ACC112 (cell line): Measurements from ENCODE around the gene AADACL4.

Experiments
- H2AFZ ChIP-seq: fragments of 200-600 bp; sonication (generic); one replicate; pipeline ENCODE4 v1.6.0; 2017; ENCODE audit warnings: antibody characterized with exemption, low read length; ENCODE audit not compliant: unreplicated experiment
- H3K27ac ChIP-seq: fragments of 200-600 bp; sonication (generic); 2 replicates; pipeline ENCODE4 v1.5.1; 2014; ENCODE audit warnings: low read depth, mild to moderate bottlenecking, antibody characterized with exemption, low read length, moderate library complexity
- H3K27me3 ChIP-seq: fragments of 200-600 bp; sonication (generic); 2 replicates; pipeline ENCODE4 v1.6.1; 2014; ENCODE audit warnings: mild to moderate bottlenecking, antibody characterized with exemption, low read length, moderate library complexity, mixed read lengths; ENCODE audit not compliant: insufficient read depth
- H3K36me3 ChIP-seq: fragments of 200-600 bp; sonication (generic); 2 replicates; pipeline ENCODE4 v1.6.1; 2016; ENCODE audit warnings: mild to moderate bottlenecking, antibody characterized with exemption, low read length, moderate library complexity, mixed read lengths; ENCODE audit not compliant: insufficient read depth
- H3K4me1 ChIP-seq: fragments of 200-600 bp; sonication (generic); one replicate; pipeline ENCODE4 v1.6.1; 2016; ENCODE audit warnings: low read length, mixed read lengths; ENCODE audit not compliant: insufficient read depth, unreplicated experiment, control insufficient read depth
- H3K4me3 ChIP-seq: fragments of 200-600 bp; sonication (generic); 2 replicates; pipeline ENCODE4 v1.5.1; 2014; ENCODE audit warnings: mild to moderate bottlenecking, low read depth, low read length
- H3K79me2 ChIP-seq: fragments of 200-600 bp; sonication (generic); one replicate; pipeline ENCODE4 v1.6.0; 2016; ENCODE audit warnings: low read length; ENCODE audit not compliant: control insufficient read depth, unreplicated experiment, insufficient read depth

Gene AADACL4

DNA sequence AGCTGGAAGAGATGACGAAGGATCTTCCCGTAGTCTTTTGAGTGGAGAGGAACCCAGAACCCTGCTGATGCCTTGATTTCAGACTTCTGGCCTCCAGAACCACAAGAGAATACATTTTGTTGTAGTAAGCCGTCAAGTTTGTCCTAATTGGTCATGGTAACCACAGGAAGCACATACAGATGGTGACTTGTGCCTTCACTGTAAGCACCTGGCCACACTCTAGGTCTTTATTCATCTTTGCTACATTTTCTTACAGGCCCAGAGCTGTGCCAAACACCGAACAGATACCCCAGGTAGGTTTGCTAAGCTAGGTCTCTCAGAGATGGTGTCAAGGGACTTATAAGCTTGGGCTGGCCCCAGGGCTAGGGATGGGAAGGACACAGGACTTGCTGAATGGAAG is 30.7 kb upstream of the AADACL4 start:
- Histone ChIP-seq H3K36me3 (no peaks in the 10 kb centered on the region), H3K27me3 (no peaks in the 10 kb centered on the region), H3K79me2 (no peaks in the 10 kb centered on the region), H3K4me3 (no peak overlapping the region), H2AFZ (no peak overlapping the region), H3K27ac (no peak overlapping the region), H3K4me1 (peaks cover 17% of the 10 kb centered on the region)

DNA sequence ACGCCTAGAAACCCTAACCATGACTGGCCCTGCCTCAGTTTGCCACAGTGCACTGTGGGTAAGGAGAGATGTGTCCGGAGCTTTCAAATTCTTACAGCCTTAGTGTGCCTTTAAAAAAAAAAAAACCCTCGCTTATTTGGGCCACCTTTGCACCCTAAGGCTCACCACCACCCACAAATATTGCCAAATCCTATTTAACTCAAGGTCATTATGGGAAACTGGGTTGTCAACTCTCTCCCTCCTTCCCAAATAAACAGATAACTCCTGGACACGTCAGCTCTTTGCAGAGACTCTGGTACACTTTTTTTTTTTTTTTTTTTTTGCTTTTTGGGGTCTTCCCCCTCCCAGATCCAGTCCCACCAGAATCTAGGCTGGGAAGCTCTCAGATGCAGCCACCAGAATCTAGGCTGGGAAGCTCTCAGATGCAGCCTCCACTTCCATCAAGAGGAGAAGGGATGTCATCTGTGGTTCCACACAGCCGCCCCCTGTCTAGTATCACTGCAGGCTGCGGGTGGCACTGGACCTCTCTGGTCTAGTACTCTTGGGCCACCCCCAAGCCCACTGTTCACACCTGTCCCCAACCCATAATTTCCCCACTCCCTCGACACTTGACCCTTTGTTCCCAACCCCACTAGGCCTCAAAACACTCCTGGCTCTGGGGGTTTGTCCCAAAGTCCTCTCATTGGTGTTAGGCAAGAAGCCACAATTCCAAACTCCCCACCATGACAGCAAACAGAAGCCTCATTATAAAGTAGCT is 29.3 kb upstream of the AADACL4 start:
- H3K27ac ChIP-seq = no peak overlapping the region
- no peaks in the 10 kb centered on the region for H3K36me3 ChIP-seq
- H2AFZ ChIP-seq = no peak overlapping the region
- H3K4me1 ChIP-seq = peaks cover 21% of the 10 kb centered on the region
- H3K27me3 ChIP-seq = no peaks in the 10 kb centered on the region
- peak overlapping the region; percentile 83; the same call in 1 of the 2 replicates for H3K4me3 ChIP-seq
- no peaks in the 10 kb centered on the region for H3K79me2 ChIP-seq

DNA sequence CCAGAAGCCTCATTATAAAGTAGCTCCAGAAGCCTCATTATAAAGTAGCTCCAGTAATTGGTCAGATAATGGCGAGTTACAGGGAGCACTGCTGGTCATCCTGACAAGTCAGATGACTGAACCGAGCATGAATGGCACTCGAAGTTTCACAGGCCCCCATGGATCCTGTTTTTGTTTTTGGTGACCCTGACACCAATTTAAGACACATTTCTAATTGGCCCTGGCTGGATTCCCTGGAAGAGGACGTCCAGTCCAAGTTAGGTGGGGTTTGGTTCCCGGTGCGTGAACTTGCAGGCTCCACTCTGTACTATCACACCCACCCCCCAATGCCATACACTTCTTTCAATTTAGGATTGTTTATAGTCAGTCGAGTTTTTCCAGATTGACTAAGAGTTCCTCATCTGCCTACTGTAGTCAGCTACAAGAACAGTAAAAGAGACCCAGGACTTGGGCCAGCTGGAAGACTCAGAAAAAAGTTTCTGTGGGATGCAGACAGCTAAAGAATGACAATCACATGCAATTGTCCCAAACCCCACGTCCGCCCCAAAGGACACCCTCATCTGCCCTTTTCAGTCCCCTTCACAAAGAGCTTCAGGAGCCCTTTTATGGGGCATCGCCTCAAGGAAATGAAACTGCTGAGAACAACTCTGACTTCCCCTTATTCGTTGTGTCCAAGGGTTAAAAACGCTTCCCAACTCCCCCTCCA is 28.6 kb upstream of the AADACL4 start:
- H3K4me3 ChIP-seq = peak overlapping the region; percentile 83
- H3K27me3 ChIP-seq = no peaks in the 10 kb centered on the region
- no peaks in the 10 kb centered on the region for H3K36me3 ChIP-seq
- peak overlapping the region; percentile 23; the same call in 1 of the 2 replicates for H3K27ac ChIP-seq
- H2AFZ ChIP-seq = no peak overlapping the region
- H3K4me1 ChIP-seq = peaks cover 26% of the 10 kb centered on the region
- H3K79me2 ChIP-seq = no peaks in the 10 kb centered on the region

DNA sequence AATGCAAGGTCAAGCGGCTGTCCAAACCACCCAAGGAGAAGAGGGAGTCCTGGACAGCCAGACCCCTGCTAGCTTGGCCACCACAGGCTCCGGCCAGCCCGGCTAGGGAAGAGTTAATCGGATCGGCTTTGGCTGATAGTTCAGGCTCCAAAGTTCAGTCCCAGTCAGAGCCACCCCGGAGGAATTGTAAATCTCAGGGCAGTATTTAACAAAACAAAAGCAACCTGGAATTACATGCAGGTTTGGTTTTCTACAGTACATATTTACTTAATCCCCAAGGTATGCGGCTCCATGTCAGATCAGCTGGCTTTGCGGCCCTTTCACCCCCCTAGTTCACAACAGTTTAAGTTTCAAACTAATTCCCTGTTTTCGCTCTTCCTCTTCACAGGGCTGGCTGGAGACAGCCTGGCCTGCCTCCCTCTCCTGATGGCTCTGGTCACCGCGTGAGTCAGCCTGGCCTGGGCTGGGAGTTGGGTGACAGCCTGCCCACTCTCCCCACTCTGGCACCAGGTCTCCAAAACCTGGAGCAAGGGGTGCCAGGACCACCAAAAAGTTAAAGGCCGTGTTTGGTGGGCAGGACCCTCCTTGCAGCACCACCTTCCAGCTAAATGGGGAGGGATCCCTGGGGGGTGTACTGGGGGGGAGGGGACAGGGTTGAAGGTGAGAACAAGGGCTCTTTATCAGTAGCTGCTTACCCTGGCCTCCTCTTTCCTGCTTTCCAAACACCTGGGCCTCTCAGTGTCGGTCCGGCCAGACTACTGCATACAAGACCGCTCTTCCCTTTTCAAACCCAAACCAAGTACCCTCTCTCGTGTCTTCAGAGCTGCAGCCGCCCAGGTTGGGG is 27.8 kb upstream of the AADACL4 start:
- Histone ChIP-seq H2AFZ (no peak overlapping the region), H3K4me1 (peaks cover 26% of the 10 kb centered on the region), H3K27me3 (no peaks in the 10 kb centered on the region), H3K36me3 (no peaks in the 10 kb centered on the region), H3K4me3 (peak overlapping the region; percentile 83), H3K79me2 (no peaks in the 10 kb centered on the region), H3K27ac (peak overlapping the region; percentile 23; the same call in 1 of the 2 replicates)

DNA sequence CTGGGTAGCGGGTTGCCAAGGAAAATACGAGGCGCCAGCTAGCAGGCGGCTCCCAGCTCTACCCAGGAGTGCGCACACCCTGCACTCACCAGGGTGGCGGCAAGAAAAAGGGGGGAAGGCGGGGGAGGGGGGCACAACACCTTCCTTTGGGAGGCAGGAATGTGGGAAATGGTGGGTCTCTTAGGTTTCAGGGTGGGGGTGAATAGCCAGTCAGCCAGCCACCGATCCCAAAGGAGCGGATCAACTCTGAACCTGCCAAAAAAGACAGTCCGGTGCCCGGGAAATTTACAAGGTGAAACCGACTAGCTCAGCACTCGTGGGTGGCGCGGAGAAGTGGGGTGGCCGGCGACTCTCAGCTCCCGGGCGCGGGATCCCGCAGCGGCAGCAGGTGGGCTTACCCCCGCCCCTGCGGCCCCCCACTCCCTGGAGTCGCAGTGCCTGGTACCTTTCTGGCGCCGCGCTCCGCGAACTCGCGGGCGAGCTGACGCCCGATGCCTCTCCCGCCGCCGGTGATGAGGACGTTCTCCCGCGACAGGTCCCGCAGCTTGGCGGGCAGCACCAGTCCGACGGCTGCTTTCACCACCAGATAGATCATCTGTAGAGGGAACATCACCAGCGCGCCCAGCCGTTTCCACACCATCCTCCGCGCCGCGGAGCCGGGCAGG is 27.0 kb upstream of the AADACL4 start:
- peaks cover 26% of the 10 kb centered on the region for H3K4me1 ChIP-seq
- no peaks in the 10 kb centered on the region for H3K36me3 ChIP-seq
- H3K27ac ChIP-seq = no peak overlapping the region
- H3K4me3 ChIP-seq = peak overlapping the region; percentile 83
- H3K79me2 ChIP-seq = no peaks in the 10 kb centered on the region
- no peaks in the 10 kb centered on the region for H3K27me3 ChIP-seq
- H2AFZ ChIP-seq = peak overlapping the region; percentile 79

DNA sequence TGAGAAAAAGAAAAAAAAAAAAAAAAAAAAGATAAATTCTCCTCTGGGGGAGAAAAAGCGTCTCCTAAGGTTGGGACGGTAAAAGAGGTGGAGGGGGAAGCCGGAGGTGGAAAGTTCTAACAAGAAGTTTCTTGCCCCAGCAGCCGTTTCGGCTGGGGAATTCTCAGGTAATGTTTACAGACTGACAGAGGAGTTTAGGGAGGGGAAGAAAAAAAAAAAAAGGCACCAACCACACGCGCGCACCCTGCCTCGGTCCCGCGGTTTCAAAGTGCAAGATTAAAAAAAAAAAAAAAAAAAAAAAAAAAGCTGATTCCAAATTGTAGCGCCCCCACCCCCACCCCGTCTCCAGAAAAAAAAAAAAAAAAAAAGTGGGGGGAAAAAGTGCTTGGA is 26.4 kb upstream of the AADACL4 start:
- Histone ChIP-seq H3K27ac (no peak overlapping the region), H3K4me3 (peak overlapping the region; percentile 83), H3K36me3 (no peaks in the 10 kb centered on the region), H2AFZ (peak overlapping the region; percentile 39), H3K79me2 (no peaks in the 10 kb centered on the region), H3K27me3 (no peaks in the 10 kb centered on the region), H3K4me1 (peaks cover 26% of the 10 kb centered on the region)

DNA sequence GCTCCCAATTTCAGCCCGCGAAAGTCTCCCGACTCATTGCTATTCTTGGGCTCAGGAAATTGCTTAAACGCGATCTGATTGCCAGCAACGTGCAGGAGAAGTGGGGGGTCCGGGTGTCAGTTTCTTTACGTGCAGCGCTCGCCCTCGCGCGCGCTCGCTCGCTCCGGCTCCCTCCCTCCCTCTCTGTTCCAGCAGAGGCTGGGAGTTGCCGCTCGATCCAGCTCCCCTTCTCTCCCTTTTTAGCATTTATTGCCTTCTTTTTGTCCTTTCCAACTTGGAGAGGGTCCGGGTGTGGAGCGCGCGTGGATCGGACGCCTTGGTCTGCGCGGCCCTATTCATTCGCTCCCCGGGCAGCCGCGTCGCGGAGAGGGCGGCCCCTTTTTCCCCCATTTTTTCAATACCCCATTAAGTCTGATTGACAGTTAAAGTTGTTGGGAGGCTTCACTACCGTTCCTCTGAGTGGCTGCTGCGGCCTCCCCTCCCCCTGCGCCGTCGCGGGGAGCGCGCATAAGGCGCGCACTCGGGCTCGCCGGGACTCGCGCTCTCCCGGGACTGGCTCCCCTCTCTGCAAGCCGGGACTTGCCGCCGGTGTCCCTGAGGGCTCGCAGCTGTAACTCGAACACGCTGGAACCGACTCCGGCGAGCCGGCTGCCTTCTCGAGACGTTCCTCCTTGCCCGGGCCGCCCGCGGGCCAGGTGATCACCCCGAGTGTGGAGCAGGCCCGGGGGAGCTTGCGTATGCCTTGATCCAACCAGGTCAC is 25.8 kb upstream of the AADACL4 start, which contains the start of gene DHRS3:
TSS of gene DHRS3 (minus strand) at position 310 of the 760 bp plus-strand sequence. CDS start 862 bp downstream, outside the sequence.
- H3K27me3 ChIP-seq = no peaks in the 10 kb centered on the region
- H3K4me1 ChIP-seq = peaks cover 26% of the 10 kb centered on the region
- no peaks in the 10 kb centered on the region for H3K79me2 ChIP-seq
- H3K4me3 ChIP-seq = peak within 1 kb of the TSS; percentile 83
- no peaks in the 10 kb centered on the region for H3K36me3 ChIP-seq
- H3K27ac ChIP-seq = peak within 1 kb of the TSS; percentile 29; the same call in 1 of the 2 replicates
- peak within 1 kb of the TSS; percentile 79 for H2AFZ ChIP-seq

DNA sequence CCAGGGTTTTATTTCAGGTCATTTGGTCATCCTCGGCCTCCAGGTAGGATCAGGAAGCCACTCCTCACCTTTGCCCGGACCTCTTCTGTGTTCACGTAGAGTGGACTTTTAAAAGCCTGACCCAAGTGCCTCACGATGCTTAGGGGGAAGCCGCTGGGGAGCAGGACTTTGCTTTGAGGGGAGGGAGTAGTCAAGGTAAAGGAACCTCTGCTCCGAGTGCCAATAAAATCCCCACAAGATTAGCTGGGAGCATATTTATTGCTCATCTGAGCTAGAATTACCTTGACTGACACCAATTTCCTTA is 25.3 kb upstream of the AADACL4 start:
- no peaks in the 10 kb centered on the region for H3K27me3 ChIP-seq
- H3K27ac ChIP-seq = peak overlapping the region; percentile 24; the same call in 1 of the 2 replicates

DNA sequence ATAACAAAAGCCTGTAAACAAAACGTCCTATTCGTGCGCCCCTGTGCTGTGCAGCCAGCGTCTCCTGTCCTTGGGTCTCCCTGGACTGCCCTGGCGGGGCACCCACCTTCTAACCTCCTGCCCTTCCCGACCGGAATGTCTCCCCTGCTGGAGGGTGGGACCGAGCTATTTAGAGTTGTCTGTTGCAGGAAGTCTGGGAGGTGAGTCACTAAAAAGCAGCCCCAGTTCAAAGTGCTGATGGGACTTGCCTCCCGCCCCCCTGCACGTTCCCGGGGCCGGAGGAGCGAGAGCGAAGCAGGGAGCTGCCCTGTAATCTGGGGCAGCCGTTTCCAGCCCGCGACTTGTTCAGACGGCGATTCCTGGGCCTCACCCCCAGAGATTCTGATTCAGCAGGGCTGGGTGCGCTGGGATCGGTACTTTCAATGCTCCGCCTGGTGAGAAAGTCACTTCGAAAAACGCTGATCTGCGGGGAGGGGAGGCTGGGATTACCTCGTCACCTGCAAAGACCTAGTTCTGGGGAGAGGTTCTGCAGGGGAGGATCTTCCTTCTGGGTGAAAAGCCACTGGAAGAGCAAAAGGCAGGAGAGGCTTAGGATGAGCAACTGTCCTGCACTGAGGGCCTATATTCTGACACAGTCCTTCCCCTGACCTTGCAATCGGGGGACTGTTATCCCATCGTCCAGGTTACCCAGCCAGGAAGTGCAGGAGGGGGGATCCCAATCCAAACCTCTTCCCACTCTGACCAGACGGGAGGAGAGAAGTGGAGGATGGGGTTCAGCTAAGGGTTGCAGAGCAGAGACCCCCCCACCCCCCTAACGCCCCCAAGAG is 24.7 kb upstream of the AADACL4 start:
- Histone ChIP-seq H3K4me3 (peak overlapping the region; percentile 83), H3K4me1 (peaks cover 26% of the 10 kb centered on the region), H3K79me2 (no peaks in the 10 kb centered on the region), H3K27me3 (no peaks in the 10 kb centered on the region), H3K36me3 (no peaks in the 10 kb centered on the region), H3K27ac (peak overlapping the region; percentile 30; the same call in 1 of the 2 replicates), H2AFZ (no peak overlapping the region)

More for the DNA sequence above, 25.3 kb upstream of the AADACL4 start:
- Histone ChIP-seq H3K4me1 (peaks cover 26% of the 10 kb centered on the region), H3K36me3 (no peaks in the 10 kb centered on the region), H3K79me2 (no peaks in the 10 kb centered on the region), H3K4me3 (peak overlapping the region; percentile 83), H2AFZ (peak overlapping the region; percentile 39)
